Esophagus muscularis mucosa (tissue), 4 donors: Measurements from ENCODE around the gene VDR. TPM values are rescaled to one million over a fixed set of nuclear protein-coding genes. Genes with fewer than 3 reads are reported as not detected.

ENCODE experiments used
- DNase-seq: peaks from one replicate; pipeline ENCODE4 v3.0.0-alpha.2; 2017; ENCODE audit errors: extremely low spot score
- H3K27ac ChIP-seq, 4 donors: fragments of 200-600 bp; sonication (generic); replicated peaks in 1 of 4; 1 replicate in 3 of 4; 2 replicates in 1 of 4; pipeline ENCODE4 v1.5.1; 2016 to 2019; ENCODE audit warnings: mild to moderate bottlenecking in 1 of 4
- H3K27me3 ChIP-seq, 4 donors: fragments of 200-600 bp; sonication (generic); one replicate each; pipeline versions ENCODE4 v1.5.1 to v1.6.0; 2016 to 2019
- H3K36me3 ChIP-seq, 4 donors: fragments of 200-600 bp; sonication (generic); one replicate each; pipeline ENCODE4 v1.5.1; 2016 to 2019
- H3K4me1 ChIP-seq, 4 donors: fragments of 200-600 bp; sonication (generic); one replicate each; pipeline ENCODE4 v1.5.1; 2016 to 2019
- H3K4me3 ChIP-seq, 4 donors: fragments of 200-600 bp; sonication (generic); 1 replicate in 2 of 4; 2 replicates in 2 of 4; pipeline ENCODE4 v1.5.1; 2016 to 2019; ENCODE audit warnings: mild to moderate bottlenecking in 4 of 4, moderate library complexity in 1 of 4
- H3K9me3 ChIP-seq, 4 donors: fragments of 200-600 bp; sonication (generic); 1 replicate in 3 of 4; 2 replicates in 1 of 4; pipeline ENCODE4 v1.5.1; 2016 to 2019
- CTCF ChIP-seq, 3 experiments: fragments of 200-600 bp in 2 of 3; fragments of 450-650 bp in 1 of 3; sonication (generic) in 2 of 3; IDR thresholded peaks; one replicate each; pipeline ENCODE4 v1.5.1; 2017 to 2019; ENCODE audit warnings: antibody characterized with exemption in 3 of 3, mild to moderate bottlenecking in 2 of 3, moderate library complexity in 1 of 3
- EP300 ChIP-seq: sonication (generic); formaldehyde crosslinking; IDR thresholded peaks from one replicate; pipeline ENCODE4 v1.6.1; 2017; ENCODE audit warnings: antibody characterized with exemption
- POLR2A ChIP-seq: fragments of 450-650 bp; IDR thresholded peaks from one replicate; pipeline ENCODE4 v1.6.1; 2017; ENCODE audit warnings: antibody characterized with exemption, moderate library complexity, mild to moderate bottlenecking, low read depth
- POLR2AphosphoS5 ChIP-seq, 2 donors: sonication (generic); formaldehyde crosslinking; IDR thresholded peaks; one replicate each; pipeline ENCODE4 v1.6.1; 2017; ENCODE audit warnings: antibody characterized with exemption in 2 of 2
- WGBS: methylation state at CpG from one replicate; pipeline ENCODE4 v1.1.5; 2018; 5-methylcytosine and 5-hydroxymethylcytosine counted together
- intact Hi-C: fragments of 100-400 bp; cut with DNase I; formaldehyde crosslinking; loops from one replicate; pipeline ENCODE4 v1.15.1; 2023
- total RNA-seq, 4 donors: library from RNA; depleted of rRNA; stranded (reverse); fragments of >200 nt; gene quantifications; one replicate each; pipeline versions ENCODE4 v1.1.0 to v1.2.1, GENCODE V29; 2016

Gene VDR
- total RNA-seq, 4 donors from 2014 or later, result 0.42 to 2.8 (median 2.1) TPM

GRCh38 chr12:47940773-47941474 lies 36.1 kb upstream of the VDR start:
- H3K36me3 ChIP-seq, result no peaks in the 10 kb centered on the region
- H3K9me3 ChIP-seq, result no peaks in the 10 kb centered on the region
- no peak overlapping the region for H3K27ac ChIP-seq
- H3K4me3 ChIP-seq, result no peak overlapping the region
- intact Hi-C loops, result no loop called here
- H3K4me1 ChIP-seq, result peaks cover 0 to 7% (median 2%) of the 10 kb centered on the region in 4 donors
- peaks cover 0 to 36% (median 9%) of the 10 kb centered on the region in 4 donors for H3K27me3 ChIP-seq
- TF ChIP-seq CTCF (IDR thresholded peaks at IDR 0.05) (no peak), POLR2A (no peak), EP300 (no peak), POLR2AphosphoS5 (IDR thresholded peaks at IDR 0.05) (no peak)
- no peak for DNase-seq
- 92% methylated on average over 10 of the region's 10 CpGs for whole genome bisulfite sequencing

GRCh38 chr12:47939009-47939601 lies 34.3 kb upstream of the VDR start:
- H3K27me3 ChIP-seq, result peaks cover 0 to 36% (median 9%) of the 10 kb centered on the region in 4 donors
- 88% methylated on average over 6 of the region's 6 CpGs for WGBS
- H3K27ac ChIP-seq, result no peak overlapping the region
- intact Hi-C loops, result no loop called here
- no peaks in the 10 kb centered on the region for H3K36me3 ChIP-seq
- peaks cover 4 to 11% (median 7%) of the 10 kb centered on the region in 4 donors for H3K4me1 ChIP-seq
- H3K9me3 ChIP-seq, result no peaks in the 10 kb centered on the region
- TF ChIP-seq POLR2A, result no peak
- no peak for TF ChIP-seq POLR2AphosphoS5 (IDR thresholded peaks at IDR 0.05)
- TF ChIP-seq EP300, result no peak
- TF ChIP-seq CTCF (IDR thresholded peaks at IDR 0.05), result no peak
- H3K4me3 ChIP-seq, result no peak overlapping the region
- DNase-seq, result no peak

DNA sequence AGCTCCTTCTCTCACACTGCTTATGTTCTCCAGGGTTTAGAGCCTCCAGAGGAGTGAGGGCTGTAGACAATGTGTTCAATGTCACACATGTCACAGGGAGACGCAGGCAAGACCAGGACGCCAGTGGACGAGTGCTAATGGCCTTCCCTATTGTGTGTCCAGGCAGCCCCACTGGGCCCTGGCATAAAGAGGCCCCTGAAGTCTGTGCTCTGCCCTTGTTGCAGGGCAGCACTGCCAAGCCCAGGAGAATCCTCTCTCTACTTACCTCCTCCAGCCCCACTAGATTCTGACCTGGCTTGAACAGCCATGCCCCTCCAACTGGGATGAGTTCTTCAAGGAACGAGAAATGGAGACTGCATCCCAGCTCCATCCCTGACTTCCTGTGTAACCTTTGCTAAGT lies 33.8 kb upstream of the VDR start:
- H3K27ac ChIP-seq, result no peak overlapping the region

GRCh38 chr12:47938093-47938492 lies 33.3 kb upstream of the VDR start:
- intact Hi-C loops, result no loop called here
- H3K36me3 ChIP-seq, result no peaks in the 10 kb centered on the region
- H3K4me3 ChIP-seq, result no peak overlapping the region
- H3K27me3 ChIP-seq, result peaks cover 0 to 26% (median 8%) of the 10 kb centered on the region in 4 donors
- no peaks in the 10 kb centered on the region for H3K9me3 ChIP-seq
- no peak overlapping the region for H3K27ac ChIP-seq
- no peak for TF ChIP-seq POLR2A
- TF ChIP-seq POLR2AphosphoS5 (IDR thresholded peaks at IDR 0.05), result no peak
- TF ChIP-seq CTCF (IDR thresholded peaks at IDR 0.05), result no peak
- TF ChIP-seq EP300, result no peak
- DNase-seq, result no peak
- WGBS, result 95% methylated on average over 1 of the region's 1 CpG
- peaks cover 4 to 11% (median 7%) of the 10 kb centered on the region in 4 donors for H3K4me1 ChIP-seq

More for the DNA sequence above, 33.8 kb upstream of the VDR start:
- no peak overlapping the region for H3K4me3 ChIP-seq
- no peak for TF ChIP-seq CTCF (IDR thresholded peaks at IDR 0.05)
- TF ChIP-seq POLR2A, result no peak
- no peak for DNase-seq
- intact Hi-C loops, result no loop called here
- H3K9me3 ChIP-seq, result no peaks in the 10 kb centered on the region
- peaks cover 4 to 11% (median 7%) of the 10 kb centered on the region in 4 donors for H3K4me1 ChIP-seq
- no peaks in the 10 kb centered on the region for H3K36me3 ChIP-seq
- H3K27me3 ChIP-seq, result peaks cover 0 to 31% (median 9%) of the 10 kb centered on the region in 4 donors
- WGBS, result 100% methylated on average over 4 of the region's 4 CpGs
